T-helper 1 cell treated with Interleukin-12 subunit alpha and Interleukin-12 subunit beta and Interleukin-4 antibody, amounts not matched to agents 30 ng/mL and 1 ng/mL, for 36 hours (primary cell): ENCODE results near the gene MYBPC2. TPM values are rescaled to one million over a fixed set of nuclear protein-coding genes. Genes with fewer than 3 reads are reported as not detected.

Source experiments
- intact Hi-C: fragments of 100-400 bp; cut with micrococcal nuclease; formaldehyde crosslinking; loops from one replicate; pipeline ENCODE4 v1.15.1; 2024
- total RNA-seq: library from RNA; stranded (reverse); gene quantifications from 2 replicates; pipeline ENCODE4 v1.2.3, GENCODE V29; 2022

MYBPC2 gene
- total RNA-seq, 1 donor from 2014 or later = 0.44 TPM

DNA sequence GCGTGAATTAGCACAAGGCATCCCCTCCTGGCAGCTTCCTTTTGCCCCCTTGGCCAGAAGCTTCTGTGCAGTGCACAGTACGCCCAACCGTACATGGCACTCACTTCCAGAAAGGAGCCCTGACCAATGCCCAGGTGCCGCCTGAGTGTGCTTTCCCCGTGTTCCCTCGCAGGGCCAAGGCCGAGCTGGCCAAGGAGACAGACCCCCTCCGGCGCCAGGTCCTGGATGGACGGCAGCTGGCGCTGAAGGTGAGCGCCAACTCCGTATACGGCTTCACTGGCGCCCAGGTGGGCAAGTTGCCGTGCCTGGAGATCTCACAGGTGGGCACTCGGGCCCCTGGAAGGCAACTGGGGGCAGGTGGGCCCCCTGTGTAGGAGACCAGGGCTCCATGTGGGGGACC is 23.3 kb upstream of the MYBPC2 start:
- intact Hi-C loops = no loop called here

- intact Hi-C loops = no loop called here
Observed at GRCh38 chr19:50410109-50410508, 22.6 kb upstream of the MYBPC2 start.

DNA sequence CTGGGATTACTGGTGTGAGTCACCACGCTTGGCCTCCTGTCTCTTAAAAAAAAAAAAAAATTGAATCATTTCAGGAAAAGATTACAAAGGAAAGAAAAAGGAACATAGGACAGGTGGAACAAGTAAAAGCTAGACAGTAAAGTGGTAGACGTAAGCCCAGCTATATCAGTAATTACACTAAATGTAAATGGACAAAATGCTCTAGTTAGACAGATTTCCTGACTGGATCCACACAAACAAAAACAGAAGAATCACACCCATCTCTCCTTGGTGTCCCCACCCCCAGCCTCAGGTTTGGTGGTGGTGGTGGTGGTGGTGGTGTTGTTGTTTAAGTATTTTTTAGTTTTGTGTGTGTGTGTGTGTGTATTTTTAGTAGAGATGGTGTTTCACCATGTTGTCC is 20.3 kb upstream of the MYBPC2 start:
- intact Hi-C loops = no loop called here

- intact Hi-C loops = no loop called here
Observed at GRCh38 chr19:50413096-50413495, 19.6 kb upstream of the MYBPC2 start.

GRCh38 chr19:50413531-50413930 is 19.2 kb upstream of the MYBPC2 start:
- intact Hi-C loops = no loop called here

- intact Hi-C loops = loop anchor here (1.0 to 2.0 kb wide), 4 partner anchors 16 to 58 kb away; partner anchors contain the start of gene POLD1
Observed at GRCh38 chr19:50414864-50415660, 17.6 kb upstream of the MYBPC2 start.

- intact Hi-C loops = loop anchor here (2.0 kb wide), 2 partner anchors 15 to 31 kb away; partner anchors contain the start of gene POLD1
Observed at GRCh38 chr19:50415661-50416033, 17.0 kb upstream of the MYBPC2 start.

GRCh38 chr19:50416034-50416977 is 16.4 kb upstream of the MYBPC2 start:
- intact Hi-C loops = no loop called here

- intact Hi-C loops = no loop called here
Observed at GRCh38 chr19:50417111-50418081, 15.3 kb upstream of the MYBPC2 start.

DNA sequence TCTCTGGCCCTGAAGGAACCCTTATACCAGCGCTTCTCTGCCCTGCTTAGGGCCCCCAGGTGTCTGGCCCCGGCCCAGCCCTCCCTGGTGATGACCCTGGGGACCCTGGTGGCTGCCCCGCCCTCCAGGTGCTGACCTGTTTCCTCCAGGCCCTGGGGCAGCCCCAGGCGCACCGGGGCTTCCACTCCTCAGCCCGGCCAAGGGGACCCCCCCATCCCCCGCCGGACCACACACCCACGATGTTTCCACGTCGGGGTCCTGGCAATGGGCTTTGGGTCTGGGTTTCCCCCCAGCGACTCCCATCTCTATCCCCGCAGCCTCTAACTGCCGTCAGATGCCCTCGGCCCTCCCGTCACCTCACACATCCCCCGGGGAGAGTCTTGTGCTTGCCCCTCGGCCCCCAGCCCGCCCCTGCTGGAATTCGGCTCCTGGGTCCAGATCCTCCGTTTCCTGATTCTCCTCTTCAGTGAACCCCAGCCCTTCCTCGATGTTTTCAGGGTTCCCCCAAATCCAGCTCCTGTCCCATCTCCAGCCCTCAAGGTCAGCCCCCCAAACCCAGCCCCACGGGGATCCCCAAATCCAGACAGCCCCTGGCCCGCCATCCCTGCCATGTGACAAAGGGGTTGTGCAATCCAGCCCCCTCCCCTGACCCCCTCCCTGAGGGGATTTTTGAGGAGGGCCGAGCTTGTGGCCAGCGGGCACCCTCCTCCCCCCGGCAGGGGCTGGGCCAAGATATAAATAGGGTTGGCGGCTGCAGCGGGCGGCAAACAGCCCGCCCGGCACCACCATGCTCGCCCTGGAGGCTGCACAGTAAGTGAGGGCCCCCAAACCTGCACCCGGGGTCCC is 14.3 kb upstream of the MYBPC2 start, which contains the start of gene SPIB:
TSS of gene SPIB (plus strand) at position 763 of the 846 bp plus-strand sequence. CDS start at position 788, 25 bp downstream.
- intact Hi-C loops = no loop called here

DNA sequence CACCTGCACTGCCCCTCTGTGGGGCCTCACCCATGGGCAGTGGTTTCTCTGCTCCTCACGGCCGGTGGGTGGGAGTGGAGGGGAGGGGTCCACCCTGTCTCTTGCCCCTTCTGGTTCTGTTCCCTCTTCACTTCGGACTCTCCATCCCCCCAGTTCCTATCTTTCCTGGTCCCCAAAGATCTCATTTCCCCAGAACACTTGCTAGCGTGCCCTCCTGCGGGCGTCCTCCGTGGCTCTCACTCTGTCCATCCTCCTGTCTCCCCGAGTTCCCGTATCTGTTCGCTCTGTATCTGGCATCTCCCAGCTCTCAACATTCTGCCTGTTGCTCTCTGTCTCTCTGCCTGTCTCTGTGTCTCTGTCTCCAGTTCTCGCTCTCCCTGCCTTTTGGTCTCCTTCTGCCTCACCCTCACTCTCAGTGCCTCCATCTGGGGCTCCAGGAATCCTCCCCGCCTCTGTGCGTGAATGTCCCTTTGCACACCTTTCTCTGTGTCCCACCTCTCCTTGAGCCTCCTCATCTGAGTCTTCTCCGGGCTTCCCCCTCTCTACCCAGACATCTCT is 13.6 kb upstream of the MYBPC2 start:
- intact Hi-C loops = no loop called here

- intact Hi-C loops = no loop called here
Observed at GRCh38 chr19:50419580-50420035, 13.1 kb upstream of the MYBPC2 start.

DNA sequence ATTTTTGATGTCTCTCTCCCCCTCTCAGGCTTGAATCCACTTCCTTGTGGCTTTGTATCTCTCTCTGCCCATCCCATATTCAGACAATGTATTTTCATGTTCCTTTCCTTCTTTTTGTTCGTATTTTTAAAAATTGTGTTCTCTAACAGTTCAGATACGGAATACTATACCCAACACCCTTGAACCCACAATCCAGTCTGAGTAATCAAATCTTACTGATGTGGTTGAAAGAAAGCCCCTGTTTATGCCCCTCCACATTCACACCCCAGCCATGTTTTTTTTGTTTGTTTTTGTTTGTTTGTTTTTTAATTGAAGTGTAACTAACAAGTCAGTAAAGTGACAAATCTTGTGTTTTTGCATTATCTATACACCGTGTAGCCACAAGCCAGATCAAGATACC is 12.6 kb upstream of the MYBPC2 start:
- intact Hi-C loops = no loop called here

- intact Hi-C loops = no loop called here
Observed at GRCh38 chr19:50420808-50421207, 11.9 kb upstream of the MYBPC2 start.

DNA sequence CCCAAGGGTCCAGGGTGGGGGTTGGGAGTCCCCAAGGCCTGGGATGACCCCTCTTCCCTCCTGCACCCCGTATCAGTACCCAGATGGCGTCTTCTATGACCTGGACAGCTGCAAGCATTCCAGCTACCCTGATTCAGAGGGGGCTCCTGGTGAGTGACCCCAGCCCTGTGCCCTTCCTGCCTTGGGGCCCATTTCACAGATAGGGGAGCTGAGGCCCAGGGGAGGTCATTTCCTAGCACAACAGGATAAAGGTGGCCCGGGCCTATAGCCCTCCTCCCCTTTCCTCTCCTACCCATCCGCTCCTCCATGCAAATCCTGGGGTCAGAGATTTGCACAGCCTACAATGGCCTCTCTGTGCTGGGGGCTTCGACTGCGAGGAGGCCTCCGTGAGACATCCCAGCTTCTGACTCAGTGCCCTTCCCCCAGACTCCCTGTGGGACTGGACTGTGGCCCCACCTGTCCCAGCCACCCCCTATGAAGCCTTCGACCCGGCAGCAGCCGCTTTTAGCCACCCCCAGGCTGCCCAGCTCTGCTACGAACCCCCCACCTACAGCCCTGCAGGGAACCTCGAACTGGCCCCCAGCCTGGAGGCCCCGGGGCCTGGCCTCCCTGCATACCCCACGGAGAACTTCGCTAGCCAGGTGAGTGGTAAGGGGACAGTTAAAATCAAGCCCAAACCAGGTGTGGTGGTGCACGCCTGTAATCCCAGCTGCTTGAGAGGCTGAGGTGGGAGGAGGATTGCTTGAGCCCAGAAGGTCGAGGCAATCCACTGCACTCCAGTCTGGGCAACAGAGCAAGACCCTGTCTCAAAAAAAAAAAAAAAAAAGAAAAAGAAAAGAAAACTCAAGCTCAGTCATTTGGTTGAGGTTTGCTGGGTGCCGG is 10.1 kb upstream of the MYBPC2 start:
- intact Hi-C loops = no loop called here

DNA sequence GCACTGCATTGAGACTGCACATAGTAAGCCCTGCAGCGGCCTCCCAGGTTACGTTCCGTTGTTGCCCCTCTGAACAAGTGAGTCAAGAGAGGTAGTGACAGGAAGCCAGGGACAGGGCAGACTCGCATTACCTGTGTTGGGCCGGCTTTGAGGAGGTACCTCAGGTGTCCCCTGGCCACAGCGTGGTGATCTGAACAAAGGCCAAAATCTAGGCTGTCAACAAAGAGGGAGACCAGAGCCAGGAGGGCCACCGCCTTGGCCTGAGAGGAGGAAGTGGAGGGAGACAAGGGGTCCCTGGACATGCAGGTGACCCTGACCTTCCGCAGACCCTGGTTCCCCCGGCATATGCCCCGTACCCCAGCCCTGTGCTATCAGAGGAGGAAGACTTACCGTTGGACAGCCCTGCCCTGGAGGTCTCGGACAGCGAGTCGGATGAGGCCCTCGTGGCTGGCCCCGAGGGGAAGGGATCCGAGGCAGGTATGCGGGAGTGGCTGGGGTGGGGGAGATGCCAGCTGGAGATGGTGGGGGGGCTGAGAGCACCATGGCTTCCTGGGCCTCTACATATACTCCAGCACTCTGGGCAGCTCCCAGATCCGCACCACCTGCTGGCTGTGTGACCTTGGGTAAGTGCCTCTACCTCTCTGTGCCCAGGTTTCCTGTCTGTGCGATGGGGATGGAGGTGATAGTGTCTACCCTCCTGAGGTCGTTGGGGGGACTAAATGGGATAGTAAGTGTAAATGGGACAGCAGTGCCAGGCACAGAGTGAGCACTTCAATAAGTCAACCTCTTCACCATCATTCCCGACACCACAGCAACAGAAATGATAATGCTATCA is 9.2 kb upstream of the MYBPC2 start:
- intact Hi-C loops = no loop called here

GRCh38 chr19:50425581-50425980 is 7.1 kb upstream of the MYBPC2 start:
- intact Hi-C loops = no loop called here
